ENCODE data around the gene SMPDL3A. TPM values are rescaled to one million over a fixed set of nuclear protein-coding genes. Genes with fewer than 3 reads are reported as not detected.
A peak's percentile ranks its signal among the peaks of the same experiment; 100 is the strongest.

Gene SMPDL3A
- total and polyA plus RNA-seq, 2 of the 8 experiments (the other 6 are each of a cell fraction or from before 2014, with no cell fraction given) = 3.5 to 3.9 TPM

DNA sequence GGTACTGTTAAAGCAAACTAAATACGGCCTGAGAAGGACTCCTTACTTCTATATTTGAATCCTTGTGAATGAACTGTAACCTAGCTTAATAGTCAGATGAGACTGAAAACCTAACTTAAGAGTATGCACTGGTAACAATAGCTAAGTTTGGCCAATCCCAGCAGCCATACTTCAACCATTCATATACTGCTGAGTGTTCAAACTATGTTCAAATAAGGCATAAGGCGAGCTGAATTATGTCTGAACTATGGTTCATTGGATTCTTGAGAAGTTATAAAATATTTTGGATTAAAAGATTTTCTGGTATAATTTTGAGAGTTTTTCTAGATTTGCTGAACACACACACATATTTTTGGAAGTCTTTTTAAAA lies 2.2 kb downstream of the SMPDL3A start:
- peak overlapping the region in 1 of 2 experiments; percentile 96; a peak in 1 of 4 replicates for H3K4me2 ChIP-seq (ENCODE audit: insufficient read depth in 1 of 2, low read depth in 2 of 2, low read length in 2 of 2)

More for the DNA sequence above, 2.2 kb downstream of the SMPDL3A start:
- no peak overlapping the region for H4K8ac ChIP-seq (ENCODE audit: extremely low read depth, insufficient read depth, low read length)
- H3K23me2 ChIP-seq (ENCODE audit: low read depth, low read length) = peaks cover 12% of the 10 kb centered on the region; the same call in 1 of the 2 replicates
- H2BK15ac ChIP-seq (ENCODE audit: low read length) = no peak overlapping the region
- no peak overlapping the region for H2AFZ ChIP-seq (ENCODE audit: low read length)
- peaks cover 3 to 24% (median 11%) of the 10 kb centered on the region in 4 experiments; a peak in 6 of 7 replicates for H3K4me1 ChIP-seq (replicated peaks in 1 of 4; ENCODE audit: control insufficient read depth in 3 of 4, insufficient read depth in 4 of 4, low read length in 3 of 4)
- 82% methylated on average over 2 of the region's 2 CpGs; no CpG with 5 or more reads in 1 of the 2 experiments for WGBS, 2 experiments (ENCODE audit: extremely low coverage in 1 of 2, insufficient coverage in 1 of 2, insufficient read length in 1 of 2, insufficient replicate concordance in 2 of 2, low coverage in 1 of 2, low lambda C conversion rate in 2 of 2, missing lambda C conversion rate in 1 of 2)
- FAIRE-seq (no peak), DNase-seq (ENCODE audit: low read depth in 1 of 2, low spot score in 2 of 2) (no peak)
- no peak overlapping the region for H4K5ac ChIP-seq (ENCODE audit: insufficient read length, low read depth, low read length)
- H3K36me3 ChIP-seq (ENCODE audit: control insufficient read depth in 2 of 4, insufficient read depth in 4 of 4, low read length in 3 of 4) = no peaks in the 10 kb centered on the region
- H2BK120ac ChIP-seq (replicated peaks; ENCODE audit: low read depth, low read length) = no peak overlapping the region
- no peaks in the 10 kb centered on the region for H4K20me1 ChIP-seq (replicated peaks in 1 of 2; ENCODE audit: control insufficient read depth in 1 of 2, insufficient read depth in 2 of 2, low read length in 2 of 2)
- no peaks in the 10 kb centered on the region for H3K79me2 ChIP-seq (ENCODE audit: control insufficient read depth in 1 of 2, insufficient read depth in 2 of 2, low read length in 2 of 2)
- no peaks in the 10 kb centered on the region; a peak in 2 of 7 replicates for H3K27me3 ChIP-seq (replicated peaks in 1 of 4; ENCODE audit: control insufficient read depth in 3 of 4, extremely low read depth in 1 of 4, insufficient read depth in 3 of 4, low read length in 3 of 4)
- H3K4me3 ChIP-seq (ENCODE audit: extremely low read depth in 1 of 4, insufficient read depth in 2 of 4, low read depth in 3 of 4, low read length in 4 of 4) = no peak overlapping the region; a peak in 1 of 8 replicates
- H2BK12ac ChIP-seq (ENCODE audit: low read depth, low read length) = 0 out of 2 replicates have a peak overlapping the region, but pooled peaks have one; percentile 13
- H3K23ac ChIP-seq (ENCODE audit: insufficient read length) = no peak overlapping the region
- ChIA-PET POLR2A (ENCODE audit: partially characterized antibody) (no interaction called here), CTCF (ENCODE audit: partially characterized antibody) (interaction anchor here (0.6 to 12.0 kb wide), 8 partner anchors 8 to 397 kb away, joined by 3 to 62 read pairs (median 10); partner anchors contain the start of gene FABP7)
- H3K9me3 ChIP-seq (ENCODE audit: insufficient read depth in 2 of 2, low read depth in 1 of 2, low read length in 1 of 2) = no peaks in the 10 kb centered on the region
- no peak overlapping the region for H3K27ac ChIP-seq (ENCODE audit: low read depth, low read length)
- H2BK20ac ChIP-seq (ENCODE audit: low read length) = no peak overlapping the region
- H3K79me1 ChIP-seq (ENCODE audit: low read depth, low read length) = no peaks in the 10 kb centered on the region
- TF ChIP-seq RFX5 (IDR thresholded peaks at IDR 0.05; ENCODE audit: borderline replicate concordance, low read depth, low read length) = no peak
- no peak for TF ChIP-seq SIN3A (conservative IDR thresholded peaks at IDR 0.05 in 1 of 2, IDR thresholded peaks at IDR 0.05 in 1 of 2; ENCODE audit: low read depth in 1 of 2, low read length in 2 of 2)
- no peak for TF ChIP-seq BACH1 (IDR thresholded peaks at IDR 0.05; ENCODE audit: low read length)
- no peak overlapping the region for H3K9ac ChIP-seq (replicated peaks in 1 of 4; ENCODE audit: extremely low read depth in 1 of 4, low read depth in 3 of 4, low read length in 3 of 4)
- no peak overlapping the region for H3K4ac ChIP-seq (replicated peaks; ENCODE audit: insufficient read length, low read depth, low read length)
- no peak overlapping the region for H2AK5ac ChIP-seq (ENCODE audit: low read depth, low read length)
- H3K18ac ChIP-seq (ENCODE audit: extremely low read depth, low read length) = no peak overlapping the region
- no peak overlapping the region for H4K91ac ChIP-seq (replicated peaks; ENCODE audit: insufficient read length, low read length)
- H3K14ac ChIP-seq (ENCODE audit: insufficient read length) = no peak overlapping the region
- H2BK5ac ChIP-seq (ENCODE audit: low read depth, low read length) = no peak overlapping the region
- H3K56ac ChIP-seq (replicated peaks; ENCODE audit: insufficient read length, low read depth, low read length) = no peak overlapping the region

Data from H1 (cell line).